Measurements from ENCODE around the gene FERMT1.

- TF ChIP-seq PATZ1 (CRISPR knock-in tag; IDR thresholded peaks at IDR 0.05; ENCODE audit: borderline replicate concordance), result no peak
- TF ChIP-seq ZFP3 (CRISPR knock-in tag; IDR thresholded peaks at IDR 0.05), result no peak
- TF ChIP-seq GLIS3 (CRISPR knock-in tag; IDR thresholded peaks at IDR 0.05), result no peak
- TF ChIP-seq ZFP30 (CRISPR knock-in tag; IDR thresholded peaks at IDR 0.05), result no peak
- no peak for TF ChIP-seq ESRRG (CRISPR knock-in tag; IDR thresholded peaks at IDR 0.05)
- no peak for TF ChIP-seq BACH2 (CRISPR knock-in tag; IDR thresholded peaks at IDR 0.05; ENCODE audit: borderline replicate concordance)
- TF ChIP-seq ARNTL (CRISPR knock-in tag; IDR thresholded peaks at IDR 0.05; ENCODE audit: borderline replicate concordance, low read depth), result no peak
- TF ChIP-seq ZNF70 (CRISPR knock-in tag; IDR thresholded peaks at IDR 0.05), result no peak
- TF ChIP-seq OSR1 (CRISPR knock-in tag; IDR thresholded peaks at IDR 0.05), result no peak
- TF ChIP-seq RARB (CRISPR knock-in tag; IDR thresholded peaks at IDR 0.05), result no peak
- TF ChIP-seq CSDC2 (CRISPR knock-in tag; IDR thresholded peaks at IDR 0.05), result no peak
- no peak for TF ChIP-seq CREB5 (CRISPR knock-in tag; IDR thresholded peaks at IDR 0.05; ENCODE audit: low read depth)
- no peak for TF ChIP-seq ZC3H10 (CRISPR knock-in tag; IDR thresholded peaks at IDR 0.05)
Observed at GRCh38 chr20:6074145-6074561, 48.7 kb downstream of the FERMT1 start.

Measured in SK-N-SH treated with all-trans-retinoic acid at 6 μM for 48 hours (cell line).